ENCODE results near the gene HPSE2. TPM values are rescaled to one million over a fixed set of nuclear protein-coding genes. Genes with fewer than 3 reads are reported as not detected.

The HPSE2 gene
- total and polyA plus RNA-seq, 7 donors = under 0.01 to 11.8 (median 4.8) TPM

DNA sequence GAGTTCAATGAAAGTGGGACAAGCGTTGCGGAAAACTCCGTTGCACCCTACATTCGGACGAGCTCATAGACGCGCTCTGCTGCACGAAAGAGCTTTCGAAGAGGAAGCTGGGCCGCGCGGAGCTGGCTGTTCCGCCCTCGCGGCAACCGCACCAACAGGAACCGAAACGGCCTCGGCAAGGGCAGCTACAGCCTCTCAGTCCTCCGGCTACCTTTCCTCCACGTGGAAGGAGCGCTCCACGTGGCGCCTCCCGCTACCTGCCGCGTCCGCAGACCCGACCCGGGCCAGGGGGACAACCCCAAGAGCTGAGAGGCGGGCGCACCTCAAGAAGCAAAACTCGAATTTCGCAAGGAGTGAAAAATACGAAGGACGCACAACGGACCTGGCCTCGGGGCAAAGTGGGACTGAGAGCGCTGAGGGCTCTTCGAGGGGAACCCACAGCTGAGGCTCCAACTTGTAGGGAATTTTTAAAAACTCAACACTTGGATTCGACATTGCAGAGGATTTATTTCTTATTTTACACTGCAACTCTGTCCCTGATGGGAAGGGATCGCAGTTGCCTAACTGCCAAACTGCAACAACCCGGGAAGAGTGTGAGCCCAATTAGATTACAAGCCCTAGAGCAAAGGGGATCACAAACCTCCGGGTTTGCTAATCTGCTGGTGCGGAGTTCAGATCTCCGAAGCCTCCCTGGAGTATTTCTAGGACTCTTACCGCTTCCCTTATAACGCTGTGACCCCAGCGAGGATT, 1.4 kb downstream of the HPSE2 start:
- H3K27ac ChIP-seq = peak overlapping the region in 3 of 4 donors; percentile 44 to 91 (median 46)
- H3K4me1 ChIP-seq = peaks cover 0 to 44% (median 38%) of the 10 kb centered on the region in 4 donors
- H3K27me3 ChIP-seq = peaks cover 42 to 89% (median 56%) of the 10 kb centered on the region in 3 donors
- no peaks in the 10 kb centered on the region for H3K36me3 ChIP-seq
- 1 to 2% methylated on average over 49 of the region's 49 CpGs for WGBS, 2 donors
- no peaks in the 10 kb centered on the region for H3K9me3 ChIP-seq
- peak; percentile 72 for DNase-seq
- intact Hi-C loops (cut with DNase I) = no loop called here
- TF ChIP-seq POLR2AphosphoS5 (IDR thresholded peaks at IDR 0.05) = no peak
- TF ChIP-seq POLR2A (IDR thresholded peaks at IDR 0.05) = no peak
- no peak for TF ChIP-seq EP300 (IDR thresholded peaks at IDR 0.05)
- TF ChIP-seq, protein P1, sequence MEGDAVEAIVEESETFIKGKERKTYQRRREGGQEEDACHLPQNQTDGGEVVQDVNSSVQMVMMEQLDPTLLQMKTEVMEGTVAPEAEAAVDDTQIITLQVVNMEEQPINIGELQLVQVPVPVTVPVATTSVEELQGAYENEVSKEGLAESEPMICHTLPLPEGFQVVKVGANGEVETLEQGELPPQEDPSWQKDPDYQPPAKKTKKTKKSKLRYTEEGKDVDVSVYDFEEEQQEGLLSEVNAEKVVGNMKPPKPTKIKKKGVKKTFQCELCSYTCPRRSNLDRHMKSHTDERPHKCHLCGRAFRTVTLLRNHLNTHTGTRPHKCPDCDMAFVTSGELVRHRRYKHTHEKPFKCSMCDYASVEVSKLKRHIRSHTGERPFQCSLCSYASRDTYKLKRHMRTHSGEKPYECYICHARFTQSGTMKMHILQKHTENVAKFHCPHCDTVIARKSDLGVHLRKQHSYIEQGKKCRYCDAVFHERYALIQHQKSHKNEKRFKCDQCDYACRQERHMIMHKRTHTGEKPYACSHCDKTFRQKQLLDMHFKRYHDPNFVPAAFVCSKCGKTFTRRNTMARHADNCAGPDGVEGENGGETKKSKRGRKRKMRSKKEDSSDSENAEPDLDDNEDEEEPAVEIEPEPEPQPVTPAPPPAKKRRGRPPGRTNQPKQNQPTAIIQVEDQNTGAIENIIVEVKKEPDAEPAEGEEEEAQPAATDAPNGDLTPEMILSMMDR (IDR thresholded peaks at IDR 0.05) = no peak
- peak overlapping the region; percentile 18 to 45 (median 41) for H3K4me3 ChIP-seq

DNA sequence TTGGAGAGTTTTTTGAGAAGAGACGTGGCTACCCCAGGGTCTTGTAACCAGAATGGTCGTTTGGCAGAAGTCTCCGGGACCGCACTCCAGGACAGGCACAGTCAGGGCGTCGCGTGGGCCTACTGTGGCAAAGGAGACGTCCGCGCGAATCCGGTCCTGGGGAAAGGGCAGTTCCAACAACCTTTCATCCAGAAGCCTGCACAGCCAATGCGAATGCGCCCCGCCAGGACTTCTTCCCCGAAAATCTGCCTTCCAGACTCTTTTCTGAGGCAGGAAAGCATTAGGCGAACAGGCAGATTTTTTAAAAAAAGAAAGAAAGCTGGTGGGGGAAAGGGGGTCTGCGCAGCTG, 2.0 kb downstream of the HPSE2 start:
- H3K4me1 ChIP-seq = peaks cover 0 to 44% (median 38%) of the 10 kb centered on the region in 4 donors
- 7 to 12% methylated on average over 18 of the region's 18 CpGs for WGBS, 2 donors
- H3K4me3 ChIP-seq = peak overlapping the region; percentile 18 to 45 (median 41)
- DNase-seq = no peak
- H3K27me3 ChIP-seq = peaks cover 42 to 86% (median 56%) of the 10 kb centered on the region in 3 donors
- no peaks in the 10 kb centered on the region for H3K36me3 ChIP-seq
- intact Hi-C loops (cut with DNase I) = no loop called here
- H3K9me3 ChIP-seq = no peaks in the 10 kb centered on the region
- peak overlapping the region in 3 of 4 donors; percentile 44 to 91 (median 46) for H3K27ac ChIP-seq
- TF ChIP-seq EP300 (IDR thresholded peaks at IDR 0.05) (no peak), POLR2A (IDR thresholded peaks at IDR 0.05) (no peak), POLR2AphosphoS5 (IDR thresholded peaks at IDR 0.05) (no peak)
- TF ChIP-seq, protein P1 (IDR thresholded peaks at IDR 0.05) = no peak

DNA sequence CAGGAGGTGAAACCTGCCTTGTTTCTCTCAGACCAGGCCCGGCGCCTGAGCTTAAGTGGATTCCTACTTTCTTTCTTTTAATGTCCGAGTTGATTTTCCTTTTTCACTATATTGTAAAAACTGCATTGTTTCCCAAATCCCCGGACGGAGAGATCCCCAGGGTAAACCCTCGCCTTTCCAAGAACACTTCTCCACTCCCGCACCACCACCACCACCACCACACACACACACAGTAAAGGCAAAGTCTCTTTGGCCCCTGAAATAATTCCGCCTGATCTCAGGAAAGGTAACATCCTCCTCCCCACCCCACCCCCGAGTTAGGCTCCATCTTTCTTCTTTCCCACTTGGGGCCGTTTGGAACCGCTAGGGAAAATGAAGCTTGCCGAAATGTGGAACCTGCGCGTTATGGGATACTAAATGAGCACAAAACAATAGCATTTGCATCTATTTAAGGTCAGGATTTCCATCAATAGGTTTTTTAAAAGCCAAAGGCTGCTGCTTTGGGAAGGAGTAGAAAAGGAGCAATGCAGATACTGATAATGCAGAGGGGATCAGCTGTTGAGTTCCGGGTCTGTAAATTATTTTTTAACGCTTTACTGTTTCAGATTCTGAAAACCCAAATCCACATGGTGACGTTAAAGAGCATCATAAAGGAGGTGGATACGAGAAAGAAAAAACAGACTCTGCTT, 2.5 kb downstream of the HPSE2 start:
- no peak for TF ChIP-seq POLR2A (IDR thresholded peaks at IDR 0.05)
- no peak for TF ChIP-seq POLR2AphosphoS5 (IDR thresholded peaks at IDR 0.05)
- TF ChIP-seq EP300 (IDR thresholded peaks at IDR 0.05) = no peak
- TF ChIP-seq, protein P1 (IDR thresholded peaks at IDR 0.05) = no peak
- no peak for DNase-seq
- H3K27ac ChIP-seq = peak overlapping the region in 3 of 4 donors; percentile 29 to 91 (median 44)
- intact Hi-C loops (cut with DNase I) = no loop called here
- 10 to 14% methylated on average over 18 of the region's 18 CpGs for WGBS, 2 donors
- H3K4me3 ChIP-seq = peak overlapping the region; percentile 18 to 45 (median 41)
- peaks cover 0 to 44% (median 38%) of the 10 kb centered on the region in 4 donors for H3K4me1 ChIP-seq
- H3K9me3 ChIP-seq = no peaks in the 10 kb centered on the region
- H3K27me3 ChIP-seq = peaks cover 42 to 82% (median 56%) of the 10 kb centered on the region in 3 donors
- no peaks in the 10 kb centered on the region for H3K36me3 ChIP-seq

DNA sequence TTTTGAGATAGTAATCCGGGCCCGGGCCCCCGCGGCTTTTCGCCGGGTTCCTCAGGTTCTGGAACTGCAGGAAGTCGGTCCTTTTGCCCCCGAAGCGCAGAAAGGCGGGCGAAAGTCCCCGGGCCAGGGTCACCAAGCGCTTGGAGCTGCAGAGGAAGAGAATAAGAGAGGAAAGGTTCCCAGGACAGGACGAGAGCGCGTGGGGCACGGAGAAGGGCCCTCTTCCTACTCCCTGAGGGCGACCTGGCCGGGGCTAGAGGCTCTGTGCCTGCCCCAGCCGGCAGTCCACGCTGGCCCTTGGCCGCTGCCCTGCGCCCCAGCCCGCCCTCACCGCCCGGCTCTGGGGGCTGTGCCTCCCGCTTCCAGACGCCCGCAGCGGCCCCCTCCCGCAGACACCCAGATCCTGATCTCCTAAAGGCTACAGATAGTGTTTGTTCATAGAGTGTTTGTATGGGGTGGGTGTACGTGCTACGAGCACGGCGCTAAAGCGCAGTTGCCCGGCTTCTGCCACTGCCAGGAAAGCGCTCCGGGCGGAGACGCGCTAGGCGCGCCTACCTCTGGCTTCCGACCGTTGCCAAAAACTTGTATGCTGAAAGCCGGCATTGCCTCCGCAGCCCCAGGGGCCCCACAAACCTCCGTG, 3.2 kb downstream of the HPSE2 start:
- peak overlapping the region in 3 of 4 donors; percentile 29 to 91 (median 44) for H3K27ac ChIP-seq
- intact Hi-C loops (cut with DNase I) = no loop called here

More for the DNA sequence above, 3.2 kb downstream of the HPSE2 start:
- H3K36me3 ChIP-seq = no peaks in the 10 kb centered on the region
- peaks cover 42 to 75% (median 56%) of the 10 kb centered on the region in 3 donors for H3K27me3 ChIP-seq
- WGBS, 2 donors = 4 to 6% methylated on average over 49 of the region's 49 CpGs
- H3K9me3 ChIP-seq = no peaks in the 10 kb centered on the region
- DNase-seq = no peak
- H3K4me3 ChIP-seq = peak overlapping the region; percentile 7 to 45 (median 37)
- peaks cover 0 to 44% (median 38%) of the 10 kb centered on the region in 4 donors for H3K4me1 ChIP-seq
- TF ChIP-seq POLR2AphosphoS5 (IDR thresholded peaks at IDR 0.05) (peak in 1 of 4 donors; percentile 13), EP300 (IDR thresholded peaks at IDR 0.05) (no peak), POLR2A (IDR thresholded peaks at IDR 0.05) (no peak)
- TF ChIP-seq, protein P1 (IDR thresholded peaks at IDR 0.05) = no peak

All from sigmoid colon (tissue), 7 donors.